ENCODE results near the gene COPS9.

- TF ChIP-seq, protein P1, sequence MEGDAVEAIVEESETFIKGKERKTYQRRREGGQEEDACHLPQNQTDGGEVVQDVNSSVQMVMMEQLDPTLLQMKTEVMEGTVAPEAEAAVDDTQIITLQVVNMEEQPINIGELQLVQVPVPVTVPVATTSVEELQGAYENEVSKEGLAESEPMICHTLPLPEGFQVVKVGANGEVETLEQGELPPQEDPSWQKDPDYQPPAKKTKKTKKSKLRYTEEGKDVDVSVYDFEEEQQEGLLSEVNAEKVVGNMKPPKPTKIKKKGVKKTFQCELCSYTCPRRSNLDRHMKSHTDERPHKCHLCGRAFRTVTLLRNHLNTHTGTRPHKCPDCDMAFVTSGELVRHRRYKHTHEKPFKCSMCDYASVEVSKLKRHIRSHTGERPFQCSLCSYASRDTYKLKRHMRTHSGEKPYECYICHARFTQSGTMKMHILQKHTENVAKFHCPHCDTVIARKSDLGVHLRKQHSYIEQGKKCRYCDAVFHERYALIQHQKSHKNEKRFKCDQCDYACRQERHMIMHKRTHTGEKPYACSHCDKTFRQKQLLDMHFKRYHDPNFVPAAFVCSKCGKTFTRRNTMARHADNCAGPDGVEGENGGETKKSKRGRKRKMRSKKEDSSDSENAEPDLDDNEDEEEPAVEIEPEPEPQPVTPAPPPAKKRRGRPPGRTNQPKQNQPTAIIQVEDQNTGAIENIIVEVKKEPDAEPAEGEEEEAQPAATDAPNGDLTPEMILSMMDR (IDR thresholded peaks at IDR 0.05): no peak
- no peak for TF ChIP-seq EZH2 (IDR thresholded peaks at IDR 0.05; ENCODE audit: borderline replicate concordance, insufficient read depth, low read depth, low read length, poor library complexity, severe bottlenecking)
Measured at GRCh38 chr2:240128608-240129145, 7.4 kb downstream of the COPS9 start.

Data from B cell (primary cell).